K562 treated with DMSO at 1 percent for 24 hours (cell line): ENCODE results near the gene NFYC. TPM values are rescaled to one million over a fixed set of nuclear protein-coding genes. Genes with fewer than 3 reads are reported as not detected.

Experiments used
- total RNA-seq: library from RNA; unstranded; fragments of 300-600 nt; gene quantifications from 2 replicates; pipeline ENCODE4 v1.2.3, GENCODE V29; 2022; ENCODE audit warnings: low read depth; ENCODE audit not compliant: insufficient read depth

Gene NFYC
- total RNA-seq, result 82.9 and 89.3 TPM in 2 replicates

DNA sequence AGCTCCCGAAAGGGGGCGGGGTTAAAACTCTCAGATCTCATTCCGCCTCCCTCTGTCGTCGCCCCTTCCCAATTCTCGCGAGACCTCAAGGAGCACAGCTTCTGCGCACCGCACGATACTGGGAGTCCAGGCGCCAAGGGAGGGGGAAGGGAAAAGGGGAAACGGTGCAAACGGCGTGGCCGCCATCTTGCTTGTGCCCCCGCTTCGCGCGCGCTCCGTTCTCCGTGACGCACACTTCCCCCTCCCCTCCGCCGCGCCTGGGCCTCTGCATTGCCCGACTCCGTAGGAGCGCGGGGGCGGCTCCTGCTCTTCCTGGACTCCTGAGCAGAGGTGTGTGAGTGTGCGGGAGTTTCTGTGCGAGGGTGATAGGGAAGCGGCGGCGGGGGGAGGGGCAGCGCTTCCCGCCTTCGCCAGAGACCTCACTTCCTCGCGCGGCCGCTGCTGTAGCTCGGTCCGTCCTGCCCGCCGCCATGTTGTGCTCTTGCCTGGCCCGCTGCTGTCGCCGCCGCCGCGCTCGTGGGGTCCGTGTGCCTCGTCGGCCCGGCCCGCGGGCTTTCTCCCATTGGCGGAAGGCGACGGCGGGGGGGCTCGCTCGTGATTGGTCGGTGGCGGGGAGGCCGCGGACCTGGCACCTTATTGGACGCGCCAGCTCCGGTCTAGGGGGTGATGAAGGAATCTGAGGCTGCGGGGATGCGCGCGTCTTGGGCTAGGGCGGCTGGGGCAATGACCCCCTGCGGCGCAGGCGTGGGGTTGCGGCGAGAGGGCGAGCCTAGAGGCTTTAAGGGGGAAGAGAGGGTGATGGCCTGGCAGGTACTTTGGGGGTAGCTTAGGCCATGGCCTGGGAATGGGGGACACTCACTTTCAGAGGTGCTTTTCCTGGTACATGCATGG is at the start of gene NFYC:
NFYC (plus strand) TSS at position 167 of the 891 bp plus-strand sequence. CDS start 47,140 bp downstream, outside the sequence.

GRCh38 chr1:40665335-40666171 is 26.0 kb upstream of the NFYC start, which contains the start of gene RIMS3:
Gene RIMS3, minus strand, starts transcription at chr1:40665682. Its CDS starts 23,757 bp downstream, at chr1:40641925.

GRCh38 chr1:40783001-40783905 is 91.7 kb downstream of the NFYC start, which contains the start of gene KCNQ4:
Gene KCNQ4, plus strand, starts transcription at chr1:40783787. Its CDS starts 307 bp downstream, at chr1:40784094.

Other genes with a start within 250 kb of the NFYC start
- gene ZFP69B, start 241.2 kb upstream of the NFYC start, total RNA-seq, result 4.2 and 5.1 TPM in 2 replicates
- gene ZFP69, start 214.4 kb upstream of the NFYC start, total RNA-seq, result 2.6 and 3.2 TPM in 2 replicates
- 5.0 and 5.7 TPM in 2 replicates for gene EXO5, start 182.9 kb upstream of the NFYC start, total RNA-seq
- 5.0 and 5.2 TPM in 2 replicates for gene ZNF684, start 160.1 kb upstream of the NFYC start, total RNA-seq
- 1.8 and 2.0 TPM in 2 replicates for gene RIMS3, start 26.0 kb upstream of the NFYC start, total RNA-seq
- 3.0 and 4.9 TPM in 2 replicates for gene KCNQ4, start 92.1 kb downstream of the NFYC start, total RNA-seq
- gene CITED4, start 170.7 kb downstream of the NFYC start, total RNA-seq, result 44.5 and 47.0 TPM in 2 replicates